GM19395 (cell line): Measurements from ENCODE around the gene OBP2A.
A peak's percentile ranks its signal among the peaks of the same experiment; 100 is the strongest.
"Not testable (repeated sequence)": the region's sequence is repeated elsewhere in the genome, so short reads cannot be mapped to it uniquely, and the experiment has no call there.

Experiments
- ATAC-seq: cut with Tn5 transposase; IDR thresholded peaks from one replicate; pipeline ENCODE4 v1.9.1; 2021; ENCODE audit warnings: mild to moderate bottlenecking, moderate library complexity; ENCODE audit not compliant: unreplicated experiment

Gene OBP2A, protein sequence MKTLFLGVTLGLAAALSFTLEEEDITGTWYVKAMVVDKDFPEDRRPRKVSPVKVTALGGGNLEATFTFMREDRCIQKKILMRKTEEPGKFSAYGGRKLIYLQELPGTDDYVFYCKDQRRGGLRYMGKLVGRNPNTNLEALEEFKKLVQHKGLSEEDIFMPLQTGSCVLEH

DNA sequence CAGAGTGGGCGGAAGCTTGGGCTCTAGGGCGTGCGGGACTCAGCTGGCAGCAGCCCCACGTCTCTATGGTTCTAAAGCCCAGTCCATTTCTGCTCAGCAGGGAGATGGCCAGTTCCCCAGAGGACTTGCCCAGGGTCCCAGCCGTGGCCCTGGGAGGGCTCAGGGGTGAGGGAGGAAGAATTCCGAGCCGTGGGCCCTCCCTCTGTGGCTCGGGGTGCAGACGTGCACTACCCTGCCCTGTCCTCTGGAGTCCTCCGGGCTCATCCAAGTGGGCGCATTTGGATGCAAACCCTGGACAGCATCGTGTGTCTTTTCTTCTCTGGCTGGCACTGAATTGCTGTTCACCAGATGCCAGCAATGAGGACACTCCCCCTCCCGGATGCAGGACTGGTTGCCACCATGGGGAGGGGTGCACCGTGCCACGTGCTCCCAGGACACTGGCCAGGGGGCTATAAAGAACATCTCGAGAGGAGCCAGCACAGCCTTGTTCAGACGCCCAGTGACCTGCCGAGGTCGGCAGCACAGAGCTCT lies at the start of gene OBP2A:
TSS of gene OBP2A (plus strand) at position 481 of the 531 bp plus-strand sequence. CDS start 55 bp downstream, outside the sequence.
- not testable (repeated sequence) for ATAC-seq

DNA sequence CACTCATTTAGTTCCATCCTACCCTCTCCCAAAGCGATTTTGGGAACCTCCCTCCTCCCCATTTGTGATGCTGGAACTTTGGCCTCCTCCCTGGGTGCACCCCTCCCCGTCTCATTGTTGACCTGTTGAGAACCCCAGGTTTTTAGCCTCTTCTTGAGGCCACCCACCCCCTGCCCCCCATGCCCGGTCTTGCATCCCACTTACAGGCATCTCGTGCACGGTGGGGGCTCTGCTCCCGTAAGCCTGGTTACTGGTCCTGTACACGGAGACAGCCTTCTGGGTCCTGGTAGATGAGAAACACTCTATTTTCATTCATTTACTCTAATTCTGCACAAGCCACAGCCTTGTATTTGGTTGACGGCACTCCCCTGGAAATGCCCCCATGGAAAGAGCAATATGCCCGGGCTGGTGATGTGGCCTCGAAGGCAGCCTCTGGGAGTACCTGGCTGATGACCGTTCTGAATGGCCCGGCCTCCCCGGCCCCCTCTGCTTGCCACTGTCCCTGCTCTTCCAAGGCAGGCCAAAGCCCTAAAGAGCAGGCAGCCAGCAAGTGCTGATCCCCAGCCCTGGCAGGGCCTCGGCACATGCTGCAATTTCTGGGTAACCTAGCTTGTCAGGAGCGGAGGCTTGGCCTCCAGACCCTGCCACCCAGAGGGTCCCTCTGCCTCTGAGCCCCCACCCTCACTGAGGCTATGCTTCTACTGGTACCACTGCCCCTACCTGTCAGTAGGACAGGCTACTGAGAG lies 47.4 kb upstream of the OBP2A start:
- ATAC-seq, result no peak

DNA sequence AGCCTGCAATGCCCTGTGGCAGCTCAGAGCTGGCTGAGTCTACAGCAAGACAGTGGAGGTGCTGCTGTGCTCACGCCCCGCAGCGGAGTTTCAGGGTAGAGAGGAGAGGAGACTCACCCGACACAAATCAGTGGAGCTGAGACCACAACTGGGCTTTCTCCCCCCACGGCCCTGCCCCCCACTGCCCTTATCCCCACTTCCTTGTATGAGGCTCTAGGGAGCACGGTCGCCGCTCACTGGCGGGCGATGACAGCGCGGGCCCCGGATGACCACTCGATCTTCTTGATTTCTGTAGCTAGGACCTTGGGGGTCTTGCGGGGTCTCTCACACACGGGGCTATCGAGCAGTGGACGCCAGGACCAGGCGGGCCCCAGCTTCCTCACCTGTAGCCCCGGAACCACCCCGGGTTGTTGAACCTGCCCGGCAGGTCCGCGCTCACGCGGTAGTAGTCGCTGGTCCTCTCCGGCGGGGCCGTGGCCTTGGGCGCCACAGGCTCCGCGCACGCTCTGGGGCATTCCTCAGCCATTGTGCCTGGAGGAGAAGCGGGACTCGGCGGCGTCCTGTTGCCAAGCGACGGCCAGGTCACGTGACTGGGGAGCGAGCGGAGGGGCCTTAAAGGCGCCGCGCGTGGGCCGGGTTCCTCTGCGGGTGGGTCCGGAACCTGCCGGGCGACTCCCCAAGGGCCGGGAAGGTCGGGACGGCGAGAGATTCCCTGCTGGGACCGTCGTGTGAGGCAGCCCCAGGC lies 46.4 kb upstream of the OBP2A start:
- ATAC-seq, result peak; percentile 50

DNA sequence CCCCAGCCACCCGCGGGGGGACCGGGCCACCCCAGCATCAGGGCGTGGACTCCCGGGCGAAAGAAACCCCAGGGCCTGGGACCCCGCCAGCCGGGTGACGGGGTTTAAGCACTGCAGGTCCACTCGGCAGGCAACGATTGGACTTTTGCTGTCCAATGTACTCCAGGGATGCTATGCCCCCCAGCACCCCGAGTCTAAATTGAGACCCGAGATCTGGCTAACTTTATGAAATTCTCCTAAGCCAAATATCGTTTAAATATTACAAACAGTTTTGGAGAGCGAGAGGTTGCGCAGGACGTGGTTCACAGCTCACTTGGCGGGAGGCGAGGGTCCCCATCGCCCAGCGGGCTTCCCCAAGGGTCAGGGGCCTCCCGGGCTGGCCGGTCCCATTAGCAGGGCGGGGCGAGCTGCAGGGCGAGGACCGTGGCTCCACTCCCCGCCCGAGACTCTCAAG lies 45.8 kb upstream of the OBP2A start:
- ATAC-seq, result peak; percentile 25

DNA sequence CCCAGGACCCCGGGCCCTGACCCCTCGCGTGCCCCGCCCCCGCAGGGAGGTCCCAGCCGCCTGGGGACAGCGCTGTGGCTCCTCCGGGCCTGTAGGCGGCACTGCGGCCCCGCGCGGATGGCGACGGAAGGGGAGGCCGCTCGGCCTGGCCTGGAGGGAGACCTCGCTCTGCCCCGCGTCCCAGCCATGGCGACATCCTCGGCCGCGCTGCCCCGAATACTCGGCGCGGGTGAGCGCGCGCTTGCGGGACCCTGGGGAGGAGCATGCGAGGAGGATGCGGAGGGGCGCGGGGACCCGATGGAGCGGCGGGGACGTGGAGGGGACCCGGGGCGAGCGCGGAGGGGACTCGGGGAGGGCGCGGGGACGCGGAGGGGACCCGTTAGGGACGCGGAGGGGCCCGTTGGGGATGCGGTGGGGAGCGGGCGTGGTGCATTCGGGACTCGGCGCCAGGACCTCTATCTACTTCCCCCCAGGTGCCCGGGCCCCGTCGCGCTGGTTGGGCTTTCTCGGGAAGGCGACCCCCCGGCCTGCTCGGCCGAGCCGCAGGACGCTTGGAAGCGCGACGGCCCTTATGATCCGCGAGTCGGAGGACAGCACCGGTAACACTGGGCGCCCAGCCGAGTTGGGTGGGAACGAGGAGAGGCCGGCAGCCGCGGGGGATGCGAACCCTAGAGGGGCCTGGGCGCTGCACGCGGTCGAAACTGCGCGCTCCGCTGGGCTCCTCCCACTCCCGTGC lies 45.2 kb upstream of the OBP2A start, which contains the start of gene MRPS2:
TSS of gene MRPS2 (plus strand) at position 158 of the 736 bp plus-strand sequence. CDS start at position 187, 29 bp downstream.
- peak; percentile 82 for ATAC-seq

DNA sequence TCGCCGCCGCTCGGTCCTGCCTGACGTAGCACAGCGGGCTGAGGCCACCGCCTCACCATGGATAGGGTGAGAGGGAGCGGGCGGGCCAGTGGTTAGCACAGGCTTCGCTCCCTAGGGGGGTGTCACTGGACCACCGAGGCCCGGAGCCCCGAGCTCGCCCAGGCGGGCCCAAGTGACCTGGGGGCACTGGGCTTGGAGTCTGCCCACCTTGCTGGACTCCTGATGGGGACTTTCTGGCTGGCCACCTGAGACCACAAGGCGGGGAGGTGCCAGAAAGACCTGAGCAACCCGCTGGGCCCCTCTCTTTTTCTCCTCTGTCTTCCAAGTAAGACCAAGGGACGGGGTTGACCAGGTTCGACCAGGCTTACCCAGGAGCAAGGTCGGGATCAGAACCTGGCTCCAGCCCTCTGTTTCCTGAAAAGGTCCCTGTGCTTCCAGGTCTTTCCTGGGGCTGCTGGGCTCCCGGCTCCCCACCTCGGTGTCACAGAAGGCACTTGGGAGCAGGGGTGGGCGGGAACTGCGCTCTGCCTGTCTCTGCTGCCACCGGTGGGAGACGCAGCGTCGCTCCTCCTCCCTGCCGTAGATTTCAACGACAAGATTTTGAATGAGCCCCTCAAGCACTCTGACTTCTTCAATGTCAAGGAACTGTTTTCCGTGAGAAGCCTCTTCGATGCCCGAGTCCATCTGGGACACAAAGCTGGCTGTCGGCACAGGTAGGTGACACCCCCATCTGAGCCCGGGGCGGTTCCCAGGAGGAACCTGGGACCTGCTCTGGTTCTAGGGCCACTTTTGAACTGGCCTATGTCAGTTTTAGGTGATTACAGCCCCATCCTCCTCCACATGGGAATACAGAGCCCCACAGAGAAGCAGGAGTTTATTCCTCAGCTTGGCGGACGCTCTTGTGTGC lies 44.4 kb upstream of the OBP2A start:
- no peak for ATAC-seq

DNA sequence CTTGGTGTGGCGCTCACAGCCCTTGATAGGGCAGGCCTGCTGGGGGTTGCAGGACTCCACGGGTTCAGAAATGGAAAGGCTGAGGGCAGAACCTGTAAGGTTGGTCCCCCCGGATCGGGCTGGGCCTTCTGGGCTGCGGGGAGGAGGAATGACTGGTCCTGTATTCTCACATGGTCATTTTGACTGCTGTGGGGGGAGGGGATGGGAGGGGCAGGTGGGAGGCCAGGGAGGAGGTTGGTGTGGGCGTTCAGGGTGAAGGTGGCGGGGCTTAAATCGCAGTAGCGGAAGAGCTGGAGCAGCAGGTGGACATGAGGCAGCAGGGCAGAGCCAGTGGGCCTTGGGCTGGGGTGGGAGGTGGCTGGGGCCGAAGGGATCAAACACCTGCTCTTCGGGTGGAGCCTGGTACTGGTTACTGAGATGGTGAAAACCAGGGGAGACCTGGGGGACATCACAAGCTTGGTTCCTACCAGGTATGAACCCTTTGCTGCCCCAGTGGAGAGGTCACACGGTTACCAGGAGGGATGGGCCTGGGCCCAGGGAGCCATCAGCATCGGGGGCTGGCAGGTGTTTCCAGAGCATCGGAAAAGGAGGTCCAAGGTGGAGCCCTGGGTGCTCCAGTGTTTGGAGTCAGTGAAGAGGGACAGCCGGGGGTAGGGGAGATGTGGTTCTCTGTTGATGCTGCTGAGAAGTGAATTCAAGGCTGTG lies 43.6 kb upstream of the OBP2A start:
- ATAC-seq, result no peak

DNA sequence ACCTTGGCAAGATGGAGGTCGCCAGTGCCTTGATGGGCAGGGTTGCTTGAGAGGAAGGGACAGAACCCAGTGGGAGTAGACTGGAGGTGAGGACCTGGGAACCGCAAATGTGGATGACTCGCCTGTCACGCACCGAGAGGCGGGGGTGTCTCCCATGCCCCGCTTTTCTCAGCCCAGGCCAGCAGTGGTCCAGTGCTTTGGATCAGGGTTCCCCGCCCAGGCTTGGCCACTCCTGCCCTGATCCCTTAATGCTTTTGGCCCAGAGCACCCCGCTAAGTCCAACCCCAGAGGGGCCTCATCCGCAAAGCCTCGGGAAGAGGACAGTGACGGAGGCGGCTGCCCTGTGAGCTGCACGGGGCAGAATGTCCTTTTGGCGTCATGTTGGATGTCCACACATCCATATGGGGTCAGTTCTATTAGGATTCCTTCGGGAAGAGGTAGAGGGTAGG lies 43.0 kb upstream of the OBP2A start:
- no peak for ATAC-seq

DNA sequence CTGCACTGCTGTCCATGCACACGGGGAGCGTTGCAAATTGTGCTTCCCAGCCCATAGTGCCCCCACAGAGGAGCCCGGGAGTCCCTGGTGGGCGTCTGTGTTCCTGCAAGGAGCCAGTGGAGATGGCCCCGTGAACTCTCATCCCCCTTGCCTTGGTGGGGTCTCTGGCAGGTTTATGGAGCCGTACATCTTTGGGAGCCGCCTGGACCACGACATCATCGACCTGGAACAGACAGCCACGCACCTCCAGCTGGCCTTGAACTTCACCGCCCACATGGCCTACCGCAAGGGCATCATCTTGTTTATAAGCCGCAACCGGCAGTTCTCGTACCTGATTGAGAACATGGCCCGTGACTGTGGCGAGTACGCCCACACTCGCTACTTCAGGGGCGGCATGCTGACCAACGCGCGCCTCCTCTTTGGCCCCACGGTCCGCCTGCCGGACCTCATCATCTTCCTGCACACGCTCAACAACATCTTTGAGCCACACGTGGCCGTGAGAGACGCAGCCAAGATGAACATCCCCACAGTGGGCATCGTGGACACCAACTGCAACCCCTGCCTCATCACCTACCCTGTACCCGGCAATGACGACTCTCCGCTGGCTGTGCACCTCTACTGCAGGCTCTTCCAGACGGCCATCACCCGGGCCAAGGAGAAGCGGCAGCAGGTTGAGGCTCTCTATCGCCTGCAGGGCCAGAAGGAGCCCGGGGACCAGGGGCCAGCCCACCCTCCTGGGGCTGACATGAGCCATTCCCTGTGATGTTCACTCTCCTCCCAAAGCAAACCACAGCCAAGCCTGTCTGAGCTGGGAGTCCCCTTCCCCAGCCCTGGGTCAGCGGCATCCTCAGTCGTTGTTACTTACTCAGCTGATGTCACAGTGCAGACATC lies 42.3 kb upstream of the OBP2A start:
- ATAC-seq, result no peak

DNA sequence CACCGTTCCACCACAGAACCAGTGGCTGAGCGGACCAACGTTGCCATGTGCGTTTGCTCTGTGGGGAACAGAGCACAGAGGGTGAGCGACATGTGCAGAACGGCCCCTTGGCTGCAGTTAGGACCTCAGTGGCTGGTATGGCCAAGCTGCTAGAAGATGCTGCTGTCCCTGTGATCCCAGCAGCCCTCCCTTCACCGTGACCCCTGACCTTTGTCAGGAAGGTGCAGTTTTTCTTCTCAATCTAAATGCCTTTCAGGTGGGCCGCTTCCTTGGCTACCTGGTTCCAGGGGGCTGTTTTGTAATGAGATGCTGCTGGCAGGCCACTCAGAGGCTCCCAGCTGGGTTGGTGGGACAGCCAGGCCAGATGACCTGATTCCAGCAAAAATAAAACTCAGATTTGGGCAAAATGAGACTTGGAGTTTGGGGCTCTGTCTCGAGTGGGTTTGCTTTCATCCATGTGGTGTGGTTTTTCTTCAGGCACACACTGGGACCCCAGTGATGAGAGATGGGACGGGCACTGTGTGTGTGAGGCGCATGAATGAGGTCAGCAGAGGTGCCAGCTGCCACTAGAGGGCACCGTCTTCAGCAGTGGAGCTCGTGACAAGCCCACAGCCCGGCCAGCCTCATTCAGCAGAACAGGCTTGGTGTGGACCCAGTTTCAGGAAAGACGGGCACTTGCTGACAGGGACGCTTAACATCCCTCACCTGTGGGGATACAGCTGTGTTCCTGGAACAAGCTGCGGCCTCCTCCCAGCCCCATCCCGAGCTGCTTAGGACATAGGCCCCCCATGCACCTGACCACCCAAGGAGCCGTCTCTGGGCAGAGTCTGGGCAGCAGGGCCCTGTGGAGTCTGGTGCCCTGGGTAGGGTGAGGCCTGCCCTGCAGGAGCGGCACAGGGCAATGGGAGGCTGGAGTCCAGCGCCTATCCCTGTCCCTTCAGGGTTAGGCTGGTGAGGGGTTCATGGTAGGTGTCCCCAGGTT lies 41.4 kb upstream of the OBP2A start:
- no peak for ATAC-seq

DNA sequence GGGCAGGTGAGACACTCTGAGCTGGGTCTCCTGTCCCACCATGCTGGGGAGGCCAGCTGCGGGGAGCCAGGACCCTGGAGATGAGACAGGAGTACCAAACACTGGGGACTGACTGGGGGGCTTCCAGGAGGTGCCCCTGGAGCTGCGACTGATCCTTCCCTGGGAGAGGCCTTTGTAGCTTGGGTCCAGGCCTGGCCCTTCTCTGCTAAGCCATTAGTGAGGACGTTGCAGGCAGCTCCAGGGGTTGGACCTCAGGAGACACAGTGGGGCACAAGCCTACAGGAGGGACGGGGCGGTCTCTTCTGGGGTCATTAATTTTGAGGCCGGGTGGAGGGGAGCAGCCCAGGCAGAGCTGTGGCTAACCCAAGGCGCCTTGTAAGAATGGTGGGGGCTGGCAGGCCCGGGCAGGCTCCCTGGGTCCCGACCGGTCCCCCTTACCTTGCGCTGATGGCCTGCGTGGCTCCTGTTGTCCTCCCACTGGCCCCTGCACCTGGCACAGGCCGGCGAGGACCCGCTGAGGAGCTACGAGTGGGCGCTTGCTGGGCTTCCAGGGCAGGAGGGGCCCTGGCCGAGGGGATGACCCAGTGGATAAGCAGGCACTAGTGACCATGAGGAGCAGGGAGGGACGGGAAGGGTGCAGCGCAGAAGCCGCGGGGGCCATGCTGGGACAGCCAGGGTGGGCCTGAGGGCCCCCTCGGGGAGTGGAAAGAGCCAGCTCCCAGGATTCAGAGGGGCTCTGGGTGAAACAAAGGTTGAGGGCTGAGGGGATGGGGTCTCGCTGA lies 40.3 kb upstream of the OBP2A start:
- ATAC-seq, result no peak

DNA sequence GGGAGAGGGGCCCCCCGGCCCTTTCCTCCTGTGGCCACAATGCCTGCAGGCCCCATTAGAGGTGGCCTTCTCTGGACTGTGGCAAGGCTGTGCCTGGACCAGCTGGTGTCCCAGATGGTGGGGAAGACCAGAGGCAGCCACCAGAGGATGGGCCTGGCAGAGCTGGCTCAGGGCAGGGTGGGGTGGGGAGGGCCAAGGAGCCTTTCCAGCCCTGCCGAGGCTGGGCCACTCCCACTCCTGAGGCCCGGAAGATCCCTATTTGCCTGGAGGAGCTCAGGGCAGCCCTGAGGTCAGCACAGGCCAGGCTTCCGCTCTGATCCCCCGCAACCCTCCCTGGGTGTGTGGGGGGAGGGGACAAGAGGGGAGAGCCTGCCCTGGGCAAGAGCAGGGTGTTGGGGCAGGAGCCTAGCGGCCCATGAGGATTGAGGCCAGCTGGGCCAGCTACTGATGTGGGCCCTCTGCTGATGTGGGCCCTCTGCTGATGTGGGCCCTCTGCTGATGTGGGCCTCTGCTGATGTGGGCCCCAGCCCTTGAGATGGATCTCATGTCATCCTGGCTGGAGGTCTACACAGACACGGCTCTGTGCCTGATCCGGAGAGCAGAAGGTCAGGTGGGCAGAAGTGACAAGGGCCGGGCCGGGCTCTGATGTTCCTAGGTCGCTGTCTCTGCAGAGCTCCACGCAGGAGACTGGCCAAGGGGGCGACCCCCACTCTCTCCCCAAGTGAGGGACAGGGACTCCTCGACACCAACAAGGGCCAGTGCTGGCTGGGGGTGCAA lies 39.4 kb upstream of the OBP2A start:
- no peak for ATAC-seq

DNA sequence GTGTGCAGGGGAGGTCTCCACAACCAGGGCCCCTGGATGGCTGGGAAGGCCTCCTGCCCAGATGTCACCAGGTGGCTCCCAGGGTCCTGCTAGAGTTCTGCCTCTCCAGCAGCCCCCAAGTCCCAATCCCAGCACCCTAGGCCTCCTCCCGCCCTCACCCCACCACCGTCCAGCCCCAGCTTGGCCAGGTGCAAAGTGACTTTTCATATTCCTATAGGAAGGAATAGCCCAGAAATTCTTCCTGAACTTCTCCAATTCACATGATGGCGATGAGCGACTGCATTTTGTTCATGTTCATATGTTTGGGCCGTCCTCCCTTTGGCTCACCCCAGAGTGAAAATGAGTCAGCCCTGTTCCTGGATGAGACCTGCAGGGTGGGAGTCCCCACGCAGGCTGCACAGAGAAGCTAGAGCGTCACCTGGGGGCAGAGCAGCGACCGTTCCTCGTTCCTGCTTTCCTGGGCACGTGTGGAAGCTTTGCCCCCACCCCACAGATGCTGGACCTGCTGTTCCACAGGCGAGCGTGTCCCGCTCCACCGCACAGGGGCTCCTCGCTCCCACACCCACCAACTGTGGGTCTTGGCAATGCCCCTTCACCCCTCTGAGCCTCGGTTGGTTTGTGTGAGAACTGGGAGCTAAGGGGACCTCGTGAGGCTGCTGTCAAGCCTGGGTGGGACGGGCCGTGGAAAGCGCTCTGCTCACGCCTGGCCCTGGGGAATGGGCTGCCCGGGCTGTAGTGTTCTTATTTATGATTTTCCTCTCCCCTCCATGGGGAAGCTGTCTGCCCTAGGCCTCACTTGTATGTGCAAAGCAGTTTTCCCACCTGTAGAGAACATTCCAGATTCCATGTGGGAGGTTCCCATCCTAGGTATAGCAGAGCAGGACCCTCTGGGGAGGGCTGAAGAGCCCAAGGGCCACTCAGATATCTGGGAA lies 38.6 kb upstream of the OBP2A start:
- no peak for ATAC-seq

DNA sequence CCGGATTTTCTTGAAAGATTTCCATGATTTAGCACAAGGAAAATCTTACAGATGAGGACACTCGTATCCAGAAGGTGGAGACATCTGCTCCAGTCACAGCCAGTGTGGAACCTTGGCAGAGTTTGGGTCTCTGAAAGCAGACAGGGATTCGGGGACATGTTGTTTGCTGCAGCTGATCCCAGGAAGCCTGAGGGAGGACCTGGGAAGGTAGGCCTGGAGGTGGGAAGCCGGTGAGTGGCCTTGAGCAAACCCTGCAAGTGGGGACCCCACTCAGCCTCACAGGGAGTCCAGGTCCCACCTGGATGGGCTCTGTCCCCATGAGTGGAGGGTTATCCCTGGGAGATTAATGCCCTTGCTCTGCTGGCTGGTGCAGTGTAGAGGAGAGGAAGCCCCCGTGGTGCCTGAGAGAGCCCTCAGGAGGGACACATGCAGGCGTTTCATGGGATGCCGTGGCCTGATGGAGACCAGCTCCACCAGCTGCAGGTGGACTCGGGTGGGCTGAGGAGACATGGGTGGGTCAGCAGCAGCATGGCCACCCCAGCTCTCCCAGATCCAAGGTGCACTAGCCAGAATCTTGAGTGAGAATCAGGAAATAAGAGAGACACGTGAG lies 37.6 kb upstream of the OBP2A start:
- no peak for ATAC-seq
